ENCODE measurements around the gene PACSIN2.

- TF ChIP-seq SIN3A (IDR thresholded peaks at IDR 0.05; ENCODE audit: borderline replicate concordance, insufficient read depth, low read depth, low read length): no peak
- no peak for TF ChIP-seq CTCF (IDR thresholded peaks at IDR 0.05)
- no peak for TF ChIP-seq POLR2AphosphoS5 (IDR thresholded peaks at IDR 0.05; ENCODE audit: low read depth, low read length)
Measured at GRCh38 chr22:42922374-42923191, 92.4 kb downstream of the PACSIN2 start.
